ENCODE results near the gene CYB5R3.
"Not testable (repeated sequence)": the region's sequence is repeated elsewhere in the genome, so short reads cannot be mapped to it uniquely, and the experiment has no call there.

CYB5R3 gene

GRCh38 chr22:42678894-42679293, 29.7 kb upstream of the CYB5R3 start:
- TF ChIP-seq CTCF (IDR thresholded peaks at IDR 0.05; ENCODE audit: control extremely low read depth, extremely low read depth, low read depth, missing control alignments): no peak
- no peak for DNase-seq (ENCODE audit: extremely low spot score)
- ChIA-PET POLR2A (no interaction called here), CTCF (interaction anchor here (1.2 kb wide), 1 partner anchor 16 kb away, joined by 3 read pairs; no protein-coding TSS in a partner anchor)

GRCh38 chr22:42677936-42678335, 28.7 kb upstream of the CYB5R3 start:
- DNase-seq (ENCODE audit: extremely low spot score); POLR2A ChIA-PET: not testable (repeated sequence)
- CTCF ChIA-PET: interaction anchor here (1.2 kb wide), 1 partner anchor 15 kb away, joined by 3 read pairs; no protein-coding TSS in a partner anchor

GRCh38 chr22:42676059-42676607, 26.9 kb upstream of the CYB5R3 start:
- no peak for TF ChIP-seq CTCF (IDR thresholded peaks at IDR 0.05; ENCODE audit: control extremely low read depth, extremely low read depth, low read depth, missing control alignments)
- DNase-seq (ENCODE audit: extremely low spot score): no peak
- POLR2A ChIA-PET: no interaction called here
- CTCF ChIA-PET: interaction anchor here (1.3 kb wide), 1 partner anchor 13 kb away, joined by 5 read pairs; no protein-coding TSS in a partner anchor

GRCh38 chr22:42673898-42674401, 24.8 kb upstream of the CYB5R3 start:
- POLR2A ChIA-PET: no interaction called here
- no peak for DNase-seq (ENCODE audit: extremely low spot score)
- CTCF ChIA-PET: interaction anchor here (1.1 kb wide), 1 partner anchor 11 kb away, joined by 3 read pairs; no protein-coding TSS in a partner anchor
- no peak for TF ChIP-seq CTCF (IDR thresholded peaks at IDR 0.05; ENCODE audit: control extremely low read depth, extremely low read depth, low read depth, missing control alignments)

GRCh38 chr22:42673071-42673470, 23.9 kb upstream of the CYB5R3 start:
- ChIA-PET CTCF (interaction anchor here (1.0 kb wide), 1 partner anchor 11 kb away, joined by 3 read pairs; no protein-coding TSS in a partner anchor), POLR2A (interaction anchor here (0.6 kb wide), 1 partner anchor 188 kb away, joined by 7 read pairs; no protein-coding TSS in a partner anchor)
- DNase-seq (ENCODE audit: extremely low spot score): not testable (repeated sequence)

GRCh38 chr22:42670921-42671709, 21.9 kb upstream of the CYB5R3 start:
- no peak for TF ChIP-seq CTCF (IDR thresholded peaks at IDR 0.05; ENCODE audit: control extremely low read depth, extremely low read depth, low read depth, missing control alignments)
- CTCF ChIA-PET: interaction anchor here (0.9 kb wide), 1 partner anchor 197 kb away, joined by 3 read pairs; no protein-coding TSS in a partner anchor
- DNase-seq (ENCODE audit: extremely low spot score): no peak
- POLR2A ChIA-PET: interaction anchor here (0.7 kb wide), 1 partner anchor 21 kb away, joined by 4 read pairs; no protein-coding TSS in a partner anchor

- ChIA-PET CTCF (no interaction called here), POLR2A (no interaction called here)
- TF ChIP-seq CTCF (IDR thresholded peaks at IDR 0.05; ENCODE audit: control extremely low read depth, extremely low read depth, low read depth, missing control alignments): no peak
- DNase-seq (ENCODE audit: extremely low spot score): no peak
These were observed 20.9 kb upstream of the CYB5R3 start for GRCh38 chr22:42670046-42670445.

GRCh38 chr22:42666393-42666792, 17.2 kb upstream of the CYB5R3 start:
- CTCF ChIA-PET; DNase-seq (ENCODE audit: extremely low spot score); POLR2A ChIA-PET: not testable (repeated sequence)
